Measurements from ENCODE around the gene PRKCH. TPM values are rescaled to one million over a fixed set of nuclear protein-coding genes. Genes with fewer than 3 reads are reported as not detected.

Gene PRKCH
- total RNA-seq, 1 experiment from 2014 or later: 5.2 TPM

DNA sequence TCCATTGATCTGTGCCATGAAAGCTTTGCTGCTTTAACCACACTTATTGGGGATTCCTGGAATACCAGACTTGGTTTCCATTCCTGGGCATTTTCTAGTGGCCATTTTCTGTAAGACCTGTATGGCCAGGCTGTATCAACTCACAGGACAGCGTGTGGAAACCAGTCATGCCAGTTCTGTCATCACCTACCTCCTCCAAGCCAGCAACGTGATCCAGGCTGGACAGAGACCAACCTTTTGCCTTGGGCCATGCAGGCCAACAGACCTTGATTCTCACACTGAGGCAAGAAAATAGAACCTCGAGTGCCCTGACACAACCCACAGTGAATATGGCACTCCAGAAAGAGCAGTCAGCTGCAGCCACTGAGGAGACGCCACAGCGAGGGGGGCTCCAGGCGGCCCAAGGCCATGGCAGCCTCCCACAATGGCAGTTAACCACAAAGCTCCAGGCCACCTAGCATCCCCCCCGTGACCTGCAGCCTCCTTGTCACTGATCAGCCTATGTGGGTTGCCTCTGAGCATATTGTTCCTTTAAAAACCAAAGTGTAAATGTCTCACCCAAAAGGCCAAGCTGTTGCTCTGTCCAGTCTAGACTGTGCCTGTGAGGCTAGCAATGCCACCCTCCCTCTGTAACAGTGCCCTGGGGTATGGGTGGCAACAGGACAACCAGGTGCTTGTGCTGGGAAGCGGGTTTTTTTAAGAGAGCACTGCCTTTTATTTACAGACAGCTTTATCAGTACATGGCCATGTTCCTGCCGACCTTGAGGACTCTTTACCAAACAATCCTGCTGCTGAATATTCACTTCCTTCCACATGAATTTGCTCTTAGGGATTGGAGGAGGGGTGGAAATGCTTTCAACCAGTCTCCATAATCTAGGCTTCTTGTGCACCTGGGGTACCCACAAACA lies 205.3 kb downstream of the PRKCH start:
- Histone ChIP-seq H2BK120ac (ENCODE audit: low read depth, low read length, poor library complexity, severe bottlenecking) (no peak overlapping the region), H3K27ac (ENCODE audit: insufficient read length, low read depth, low read length) (no peak overlapping the region), H2BK5ac (ENCODE audit: insufficient read length, low read length) (no peak overlapping the region), H2AK5ac (ENCODE audit: insufficient read length, low read length) (no peak overlapping the region), H3K4me2 (ENCODE audit: insufficient read depth, insufficient read length, low read length) (no peak overlapping the region), H2BK12ac (ENCODE audit: insufficient read length, low read depth, low read length) (no peak overlapping the region), H3K79me2 (ENCODE audit: insufficient read depth, low read length) (0 out of 2 replicates have a peak, but pooled peaks cover 2% of the 10 kb centered on the region), H3K9me3 (ENCODE audit: control insufficient read depth, low read depth, low read length) (no peaks in the 10 kb centered on the region), H2AFZ (ENCODE audit: low read length) (no peak overlapping the region), H3K4ac (ENCODE audit: low read depth, low read length) (no peak overlapping the region), H4K91ac (ENCODE audit: insufficient read length, low read depth, low read length) (no peak overlapping the region), H4K5ac (ENCODE audit: insufficient read length, low read depth, low read length) (no peak overlapping the region), H4K8ac (replicated peaks; ENCODE audit: insufficient read length, low read depth, low read length) (no peak overlapping the region), H3K14ac (ENCODE audit: insufficient read depth, low read length) (no peak overlapping the region), H3K4me1 (ENCODE audit: insufficient read depth, low read length) (peaks cover 12% of the 10 kb centered on the region), H2BK20ac (ENCODE audit: low read depth, low read length, poor library complexity, severe bottlenecking) (no peak overlapping the region), H3K23ac (ENCODE audit: insufficient read length, low read depth, low read length) (no peak overlapping the region), H3K9ac (ENCODE audit: extremely low read depth, insufficient read length, low read length) (no peak overlapping the region), H2BK15ac (ENCODE audit: low read depth, low read length) (no peak overlapping the region), H4K20me1 (ENCODE audit: control insufficient read depth, insufficient read depth, insufficient read length) (no peaks in the 10 kb centered on the region), H3K79me1 (ENCODE audit: insufficient read depth, low read depth, low read length, poor library complexity, severe bottlenecking) (no peaks in the 10 kb centered on the region), H3K23me2 (ENCODE audit: insufficient read length, low read depth, low read length, poor library complexity, severe bottlenecking) (no peaks in the 10 kb centered on the region), H3K18ac (ENCODE audit: insufficient read length, low read depth, low read length) (no peak overlapping the region), H3K27me3 (ENCODE audit: insufficient read depth, low read length) (no peaks in the 10 kb centered on the region), H3T11ph (ENCODE audit: low read length) (no peak overlapping the region), H3K56ac (ENCODE audit: insufficient read length, low read depth, low read length) (no peak overlapping the region)
- DNase-seq: no peak
- no peaks in the 10 kb centered on the region for H3K27me3 Mint-ChIP-seq (ENCODE audit: low read depth)
- no peak overlapping the region; a peak in 2 of 7 replicates for H3K27ac Mint-ChIP-seq
- H3K36me3 Mint-ChIP-seq (ENCODE audit: insufficient read depth in 1 of 3, low read depth in 3 of 3): no peaks in the 10 kb centered on the region
- H3K4me3 Mint-ChIP-seq: no peak overlapping the region
- no CpG with 5 or more reads among the region's 9 CpGs for WGBS (ENCODE audit: extremely low coverage, insufficient read length, low lambda C conversion rate)
- TF ChIP-seq, protein P1, sequence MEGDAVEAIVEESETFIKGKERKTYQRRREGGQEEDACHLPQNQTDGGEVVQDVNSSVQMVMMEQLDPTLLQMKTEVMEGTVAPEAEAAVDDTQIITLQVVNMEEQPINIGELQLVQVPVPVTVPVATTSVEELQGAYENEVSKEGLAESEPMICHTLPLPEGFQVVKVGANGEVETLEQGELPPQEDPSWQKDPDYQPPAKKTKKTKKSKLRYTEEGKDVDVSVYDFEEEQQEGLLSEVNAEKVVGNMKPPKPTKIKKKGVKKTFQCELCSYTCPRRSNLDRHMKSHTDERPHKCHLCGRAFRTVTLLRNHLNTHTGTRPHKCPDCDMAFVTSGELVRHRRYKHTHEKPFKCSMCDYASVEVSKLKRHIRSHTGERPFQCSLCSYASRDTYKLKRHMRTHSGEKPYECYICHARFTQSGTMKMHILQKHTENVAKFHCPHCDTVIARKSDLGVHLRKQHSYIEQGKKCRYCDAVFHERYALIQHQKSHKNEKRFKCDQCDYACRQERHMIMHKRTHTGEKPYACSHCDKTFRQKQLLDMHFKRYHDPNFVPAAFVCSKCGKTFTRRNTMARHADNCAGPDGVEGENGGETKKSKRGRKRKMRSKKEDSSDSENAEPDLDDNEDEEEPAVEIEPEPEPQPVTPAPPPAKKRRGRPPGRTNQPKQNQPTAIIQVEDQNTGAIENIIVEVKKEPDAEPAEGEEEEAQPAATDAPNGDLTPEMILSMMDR (conservative IDR thresholded peaks at IDR 0.05): no peak
- H3K9me3 Mint-ChIP-seq: no peaks in the 10 kb centered on the region
- H3K4me1 Mint-ChIP-seq: peaks cover 34 to 37% of the 10 kb centered on the region in 2 experiments
